ENCODE results near the gene COL9A3.

COL9A3 gene

DNA sequence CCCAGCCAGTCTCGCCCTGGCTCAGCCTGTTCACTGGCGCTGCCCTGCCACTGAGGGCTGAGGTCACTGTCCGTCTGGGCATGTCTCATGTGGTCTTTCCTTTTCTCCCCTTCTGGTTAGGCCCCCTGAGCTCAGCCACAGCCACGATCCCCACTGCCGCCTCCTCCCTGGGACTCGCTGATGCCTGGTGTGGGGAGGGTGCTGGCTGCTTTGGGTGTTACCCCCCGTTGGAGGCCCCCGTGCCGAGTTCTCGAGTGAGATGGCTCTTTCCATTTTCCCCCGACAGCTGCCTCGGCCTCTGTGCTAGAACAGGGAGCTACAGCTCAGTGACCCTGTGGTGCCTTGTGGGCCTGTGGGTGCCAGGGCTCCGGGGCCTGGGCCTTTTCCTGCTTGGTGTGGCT, 59.7 kb downstream of the COL9A3 start:
- in situ Hi-C loops (cut with MboI; ENCODE audit: low sequenced_read_pairs): no loop called here

DNA sequence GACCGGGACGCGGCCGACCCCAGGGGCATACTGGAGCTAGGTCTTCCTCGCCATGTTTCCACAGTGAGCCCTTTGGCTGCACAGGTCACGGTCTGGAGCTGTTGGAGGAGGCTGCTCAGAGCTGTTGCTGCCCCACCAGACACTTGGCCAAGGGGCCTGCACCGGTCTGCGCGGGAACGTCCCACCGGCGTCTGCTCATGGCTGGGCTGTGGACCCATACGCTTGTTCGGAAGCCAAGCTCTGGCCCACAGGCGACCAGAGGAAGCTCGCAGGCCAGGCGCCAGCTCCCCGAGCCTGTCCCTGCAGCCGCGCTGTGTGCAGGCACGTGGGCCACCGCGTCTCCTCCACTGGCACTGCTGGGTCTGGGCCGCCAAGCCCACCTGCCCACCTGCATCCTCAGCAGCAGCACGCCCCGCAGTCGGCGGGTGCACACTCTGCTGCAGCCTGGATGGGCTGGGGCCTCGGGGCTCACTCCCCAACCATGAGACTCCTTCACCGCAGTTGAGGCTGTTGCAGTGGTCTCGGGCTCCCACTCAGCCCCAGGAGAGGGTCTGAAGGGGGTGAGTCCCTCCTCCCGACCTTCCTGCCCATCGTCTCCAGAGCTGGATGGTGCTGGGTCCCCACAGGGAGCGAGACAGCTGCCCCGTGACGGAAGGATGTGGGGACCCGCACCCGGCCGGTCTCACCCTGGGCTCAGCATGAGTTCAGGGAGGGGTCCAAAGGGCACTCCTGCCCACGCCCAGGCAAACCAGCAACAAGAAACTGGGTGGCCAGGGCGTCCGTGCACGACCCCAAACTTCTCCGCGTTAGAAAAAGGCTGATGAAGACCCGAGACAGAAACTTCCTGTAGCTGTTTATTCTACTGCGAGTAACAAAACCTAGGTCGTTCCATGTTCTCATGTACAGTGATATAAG, 60.3 kb downstream of the COL9A3 start:
- in situ Hi-C loops (cut with MboI; ENCODE audit: low sequenced_read_pairs): no loop called here

DNA sequence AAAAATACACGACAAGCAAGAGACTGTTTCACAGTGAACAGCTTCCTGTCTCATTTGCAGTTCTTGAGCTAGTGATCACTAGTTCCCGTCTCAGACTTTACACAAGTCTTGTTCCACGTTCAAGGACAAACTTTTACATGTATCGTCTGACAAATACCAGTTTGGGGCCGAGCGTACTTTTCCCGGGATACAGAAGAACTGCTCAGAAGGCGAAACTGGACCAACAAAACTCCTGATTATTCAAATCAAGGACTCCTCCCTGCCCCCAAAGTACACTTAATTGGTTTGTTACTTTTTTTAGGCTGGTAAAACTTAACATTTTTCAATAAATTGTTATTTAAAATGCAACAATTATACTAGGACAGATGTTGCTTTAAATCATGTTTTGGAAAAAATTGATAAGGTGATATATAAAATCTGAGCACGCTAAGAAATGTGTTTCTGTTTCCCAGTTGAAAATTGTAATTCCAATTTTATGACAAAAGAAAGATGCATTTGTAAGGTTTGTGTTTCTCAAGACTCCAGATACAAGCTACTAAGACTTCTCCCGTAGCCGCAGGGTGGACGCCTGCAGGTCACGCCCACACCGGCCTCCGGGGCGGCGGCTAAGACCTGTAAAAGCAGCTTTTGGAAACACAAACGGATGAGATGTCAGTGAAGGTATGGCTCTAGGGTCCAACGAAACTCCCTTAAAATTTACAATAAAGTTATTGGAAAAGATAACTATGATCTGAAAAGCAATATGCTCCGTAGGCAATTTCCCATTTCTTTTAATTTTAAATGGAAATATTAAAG, 61.6 kb downstream of the COL9A3 start:
- in situ Hi-C loops (cut with MboI; ENCODE audit: low sequenced_read_pairs): no loop called here

DNA sequence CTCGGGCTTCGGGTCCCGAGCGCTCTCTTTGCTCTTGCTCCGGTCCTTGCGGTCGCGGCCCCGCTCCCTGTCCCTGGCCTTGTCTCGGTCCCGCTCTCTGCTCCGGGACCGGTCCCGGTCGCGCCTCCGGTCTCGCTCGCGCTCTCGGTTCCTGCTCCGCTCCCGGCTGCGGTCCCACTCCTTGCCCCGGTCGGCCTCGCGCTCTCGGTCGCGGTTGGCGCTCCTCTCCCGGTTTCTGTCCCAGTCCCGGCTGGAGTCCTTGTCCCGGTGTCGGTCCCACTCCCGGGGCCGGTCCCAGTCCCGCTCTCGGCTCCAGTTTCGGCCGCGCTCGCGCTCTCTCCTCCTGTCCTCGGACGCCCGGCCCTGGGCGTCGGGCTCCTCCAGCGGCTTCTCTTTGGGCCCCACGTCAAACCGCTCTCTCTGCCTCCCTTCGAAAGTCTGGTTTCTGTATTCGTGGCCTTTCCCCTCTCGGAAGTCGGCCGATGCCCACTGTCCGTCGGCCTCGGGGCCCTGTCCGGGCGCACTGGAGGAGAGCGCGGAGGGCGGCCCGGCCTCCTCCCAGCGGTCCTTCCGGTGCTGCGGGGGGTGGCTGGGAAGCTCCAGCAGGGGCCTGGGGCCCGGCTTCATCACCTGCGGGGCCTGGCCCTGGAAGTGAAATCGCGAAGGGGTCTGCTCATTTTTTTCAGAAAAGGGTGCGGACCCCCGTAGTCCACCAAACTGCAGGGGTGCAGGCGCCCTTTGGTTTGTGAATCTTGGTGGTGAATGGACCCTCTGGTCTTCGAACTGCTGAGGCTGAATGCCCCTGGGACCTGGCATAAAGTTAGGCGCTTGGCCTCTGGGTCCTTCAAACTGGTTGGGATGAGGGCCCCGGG, 62.7 kb downstream of the COL9A3 start:
- in situ Hi-C loops (cut with MboI; ENCODE audit: low sequenced_read_pairs): no loop called here

DNA sequence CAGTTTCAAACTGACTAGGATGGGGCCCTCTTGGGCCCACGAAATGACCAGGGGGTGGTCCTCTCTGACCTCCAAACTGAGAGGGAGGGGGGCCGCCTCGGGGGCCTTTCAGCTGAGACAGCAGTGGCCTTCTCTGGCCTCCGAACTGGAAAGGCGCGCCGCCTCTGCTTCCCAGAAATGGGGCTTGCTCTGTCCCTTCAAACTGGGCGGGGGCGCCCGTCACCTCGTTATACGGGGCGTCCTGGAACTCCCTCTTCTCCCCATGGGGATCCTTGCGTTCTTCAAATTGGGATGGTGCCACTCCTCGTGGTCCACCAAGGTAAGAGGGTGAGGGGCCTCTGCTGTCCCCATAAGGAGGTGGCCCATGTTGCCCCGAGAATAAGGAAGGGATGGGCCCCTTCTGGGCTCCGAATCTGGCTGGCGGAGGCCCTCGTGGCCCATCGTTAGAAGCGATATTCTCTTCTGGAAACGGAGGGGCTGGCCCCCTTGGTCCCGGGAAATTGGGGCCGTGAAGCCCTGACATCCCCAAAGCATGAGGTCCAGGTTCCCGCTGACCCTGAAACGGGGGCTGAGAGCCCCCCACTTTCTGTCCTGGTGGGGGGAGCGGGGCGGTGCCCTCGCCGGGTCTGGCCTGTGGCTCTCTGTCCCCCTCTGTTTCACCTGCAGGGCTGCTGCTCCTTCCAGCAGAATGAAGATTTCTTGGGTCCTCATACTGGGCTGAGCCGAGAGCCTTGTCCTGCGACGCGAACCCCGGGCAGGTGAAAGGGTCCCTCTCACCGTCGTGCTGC, 63.5 kb downstream of the COL9A3 start:
- in situ Hi-C loops (cut with MboI; ENCODE audit: low sequenced_read_pairs): no loop called here

DNA sequence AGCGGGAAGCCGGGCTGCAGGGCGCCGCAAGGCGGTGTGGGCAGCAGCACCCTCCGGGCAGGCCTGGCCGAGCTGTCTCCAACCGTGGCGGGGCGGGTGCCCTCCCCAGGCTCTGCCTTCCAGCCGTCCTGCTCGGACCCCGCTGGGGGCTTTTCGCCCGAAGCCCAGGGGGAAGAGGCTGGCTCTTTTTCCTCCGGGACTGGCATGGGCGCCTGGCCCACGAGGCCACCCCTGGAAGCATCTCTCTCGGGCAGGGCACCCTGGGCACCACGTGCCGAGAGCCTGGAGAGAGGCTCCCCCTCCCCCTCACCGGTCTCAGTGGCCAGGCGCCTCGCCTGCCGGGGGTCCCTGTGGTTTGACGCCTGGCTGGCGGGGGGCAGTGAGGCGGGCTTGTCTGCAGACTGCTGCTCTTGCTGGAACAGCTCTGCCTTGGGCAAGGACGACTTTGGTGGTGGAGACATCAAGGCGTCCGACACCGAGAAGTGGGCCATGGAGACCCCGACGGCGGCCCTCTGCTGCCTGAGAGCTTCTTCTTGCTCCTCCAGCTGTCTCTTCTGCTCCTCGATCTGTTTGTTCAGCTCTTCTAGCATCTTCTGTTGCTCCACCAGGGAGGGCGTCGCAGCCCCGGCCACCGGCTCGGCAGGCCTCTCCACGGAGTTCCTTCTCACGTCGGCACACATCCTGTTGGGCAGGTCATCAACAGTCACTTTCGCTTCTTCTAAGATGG, 64.2 kb downstream of the COL9A3 start:
- in situ Hi-C loops (cut with MboI; ENCODE audit: low sequenced_read_pairs): no loop called here

DNA sequence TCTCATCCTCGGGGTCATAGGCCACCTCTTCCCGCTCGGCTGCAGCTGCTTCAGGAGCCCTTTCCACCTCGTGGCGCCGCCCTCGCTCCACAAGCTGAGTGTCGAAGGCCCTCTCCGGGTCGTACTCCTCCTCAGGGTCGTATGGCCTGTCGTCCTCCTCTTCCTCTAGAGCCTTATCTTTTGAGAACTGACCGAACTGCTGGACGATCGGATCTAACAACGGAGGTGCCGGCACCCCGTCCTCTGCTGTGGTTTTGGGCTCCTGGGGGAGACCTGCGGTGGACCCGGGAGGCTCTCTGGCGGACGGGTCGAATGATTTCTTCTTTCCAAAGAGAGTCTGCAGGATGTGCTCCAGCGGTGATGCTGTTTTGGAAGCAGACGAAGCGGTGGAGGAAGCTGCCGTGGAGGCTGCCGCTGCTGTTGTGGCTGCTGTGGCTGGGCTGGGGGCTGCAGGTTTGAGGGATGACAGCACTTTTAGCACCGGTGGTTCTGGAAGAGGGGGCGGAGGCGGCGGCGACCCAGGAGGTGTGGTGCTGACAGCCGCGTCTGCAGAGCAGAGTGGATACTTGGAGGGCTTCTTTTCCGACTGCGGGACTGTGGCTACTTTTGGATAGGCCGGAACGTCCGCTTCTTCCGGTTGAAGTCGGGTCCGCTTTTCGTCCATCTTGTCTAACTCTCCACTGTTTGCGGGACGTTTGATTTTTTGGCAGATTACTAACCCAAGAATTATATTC, 65.0 kb downstream of the COL9A3 start:
- in situ Hi-C loops (cut with MboI; ENCODE audit: low sequenced_read_pairs): no loop called here

DNA sequence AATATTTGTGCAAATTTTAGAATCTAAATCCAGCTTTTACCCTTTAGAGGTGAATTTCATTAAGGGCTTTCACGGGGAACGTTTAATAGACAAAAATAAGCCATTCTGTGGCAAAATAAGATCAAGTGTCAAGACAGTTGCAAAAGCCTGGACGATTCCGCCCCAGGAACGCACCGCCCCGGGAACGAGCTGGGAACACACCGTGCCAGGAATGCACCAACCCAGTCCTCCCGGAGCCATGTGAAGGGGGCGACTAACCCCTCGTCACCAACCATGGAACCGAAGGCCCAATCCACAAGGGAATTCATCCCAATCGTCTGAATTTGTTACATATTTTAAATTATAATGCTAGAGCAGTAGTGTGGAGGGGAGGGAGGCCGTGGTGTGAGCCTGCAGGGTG, 65.6 kb downstream of the COL9A3 start:
- in situ Hi-C loops (cut with MboI; ENCODE audit: low sequenced_read_pairs): no loop called here

DNA sequence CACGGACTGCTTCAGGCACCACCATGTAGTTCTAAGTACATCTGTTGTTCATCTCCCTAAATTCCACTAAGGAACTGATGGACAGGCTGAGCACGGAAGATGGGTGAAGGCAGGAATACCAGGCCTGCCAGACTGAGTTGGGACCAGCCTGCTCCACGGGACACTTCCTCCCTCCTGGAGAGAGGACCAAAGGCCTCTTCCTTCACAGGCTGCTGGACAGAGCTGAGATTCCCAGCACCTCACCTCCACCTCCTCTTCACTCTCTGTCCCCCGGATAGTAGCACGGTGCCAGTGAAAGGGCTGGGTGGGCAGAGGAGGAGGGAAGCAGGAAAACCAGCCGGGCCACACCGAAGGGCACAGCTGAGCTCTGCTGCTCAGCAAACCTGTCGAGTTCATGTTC, 67.7 kb downstream of the COL9A3 start:
- in situ Hi-C loops (cut with MboI; ENCODE audit: low sequenced_read_pairs): no loop called here

DNA sequence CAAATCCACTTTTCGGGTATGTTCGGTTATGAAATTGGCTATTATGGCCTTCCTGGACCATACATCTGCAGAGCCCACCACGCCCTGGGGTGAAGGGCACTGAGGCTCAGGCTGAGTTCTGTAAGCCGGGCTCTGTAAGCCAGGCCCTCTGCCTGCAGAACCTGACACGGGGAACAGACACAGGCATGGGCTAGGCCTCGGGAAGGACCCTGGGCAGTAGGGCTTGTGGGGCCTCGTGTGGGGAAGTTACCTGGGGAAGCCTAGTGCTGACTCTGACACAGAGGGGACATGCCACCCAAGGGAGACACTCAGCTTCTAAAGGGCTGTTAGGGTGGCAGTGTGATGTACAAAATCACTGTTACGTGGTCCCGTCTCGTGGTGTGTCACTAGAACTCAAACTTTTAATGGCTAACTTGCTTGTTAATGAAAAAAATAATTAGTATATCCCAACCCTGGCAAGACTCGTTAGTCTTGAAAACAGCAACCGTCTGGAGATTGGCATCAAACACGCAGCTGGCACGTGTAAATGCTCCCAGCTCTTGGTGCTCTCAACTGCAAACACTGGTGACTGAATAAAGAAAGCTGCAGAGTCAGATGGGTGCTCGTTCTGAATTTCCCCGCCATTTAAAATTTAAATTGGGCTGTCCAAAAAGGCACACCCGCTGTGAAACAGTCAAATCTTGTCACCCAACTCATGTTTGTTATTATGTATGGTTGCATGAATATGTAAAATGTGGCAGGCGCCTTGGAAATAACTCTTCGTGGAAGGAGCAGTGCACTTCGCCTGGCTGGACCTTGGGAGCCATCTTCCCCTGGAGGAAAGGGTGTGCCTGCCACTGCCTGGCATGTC, 68.4 kb downstream of the COL9A3 start:
- in situ Hi-C loops (cut with MboI; ENCODE audit: low sequenced_read_pairs): no loop called here

DNA sequence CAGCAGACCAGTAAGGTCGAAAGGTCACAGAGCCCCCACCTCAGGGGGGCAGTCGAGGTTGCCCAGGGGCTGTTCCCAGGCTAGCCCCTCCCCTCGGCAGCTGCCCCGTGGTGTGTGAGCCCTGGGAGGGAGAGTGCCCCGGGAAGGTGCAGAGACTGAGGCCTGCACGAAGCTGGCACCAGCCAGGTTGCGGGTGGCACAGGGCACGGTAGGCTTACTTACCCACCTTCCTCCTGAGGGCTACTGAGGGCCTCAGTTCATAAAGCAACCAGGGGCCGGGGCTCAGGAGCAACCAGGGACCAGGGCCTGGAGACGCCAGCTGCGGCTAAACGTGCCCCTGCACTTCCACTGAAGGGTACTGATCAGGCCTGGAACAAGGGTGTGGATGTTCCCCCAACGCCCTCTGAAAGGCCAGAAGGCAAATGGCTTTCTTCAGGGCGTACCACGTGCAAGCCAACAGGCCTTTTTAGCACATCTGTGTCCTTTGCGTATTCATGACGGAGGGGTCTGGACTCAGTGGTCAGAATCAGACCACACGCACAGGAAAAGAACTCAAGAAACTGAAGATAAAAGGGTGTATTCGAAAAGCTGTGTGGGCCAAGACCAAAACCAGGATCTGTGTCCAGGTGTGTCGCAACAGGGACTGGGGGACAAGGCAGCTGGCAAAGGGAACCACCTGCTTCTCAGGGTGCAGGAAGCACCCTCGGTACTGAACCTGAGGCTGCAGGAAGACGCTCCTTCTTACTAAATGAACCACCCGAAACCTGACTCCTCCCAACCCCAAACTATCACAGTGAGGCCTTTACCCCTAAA, 69.3 kb downstream of the COL9A3 start:
- in situ Hi-C loops (cut with MboI; ENCODE audit: low sequenced_read_pairs): no loop called here

DNA sequence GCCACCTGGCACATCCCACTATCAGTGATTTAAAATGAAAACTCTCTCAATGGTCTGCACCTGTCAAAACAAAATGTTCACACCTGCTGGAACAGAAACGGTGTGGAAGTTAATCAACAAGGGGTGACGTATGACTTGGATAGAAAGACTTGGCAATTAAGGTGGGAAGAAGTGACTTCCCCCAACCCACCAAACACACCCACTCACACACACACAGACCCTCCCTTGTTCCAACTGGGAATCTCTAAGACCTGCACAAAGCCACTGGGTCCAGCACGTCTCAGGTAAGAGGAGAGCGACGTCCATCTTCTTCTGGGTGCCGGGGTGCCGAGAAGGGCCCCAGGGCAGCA, 69.8 kb downstream of the COL9A3 start:
- in situ Hi-C loops (cut with MboI; ENCODE audit: low sequenced_read_pairs): no loop called here

DNA sequence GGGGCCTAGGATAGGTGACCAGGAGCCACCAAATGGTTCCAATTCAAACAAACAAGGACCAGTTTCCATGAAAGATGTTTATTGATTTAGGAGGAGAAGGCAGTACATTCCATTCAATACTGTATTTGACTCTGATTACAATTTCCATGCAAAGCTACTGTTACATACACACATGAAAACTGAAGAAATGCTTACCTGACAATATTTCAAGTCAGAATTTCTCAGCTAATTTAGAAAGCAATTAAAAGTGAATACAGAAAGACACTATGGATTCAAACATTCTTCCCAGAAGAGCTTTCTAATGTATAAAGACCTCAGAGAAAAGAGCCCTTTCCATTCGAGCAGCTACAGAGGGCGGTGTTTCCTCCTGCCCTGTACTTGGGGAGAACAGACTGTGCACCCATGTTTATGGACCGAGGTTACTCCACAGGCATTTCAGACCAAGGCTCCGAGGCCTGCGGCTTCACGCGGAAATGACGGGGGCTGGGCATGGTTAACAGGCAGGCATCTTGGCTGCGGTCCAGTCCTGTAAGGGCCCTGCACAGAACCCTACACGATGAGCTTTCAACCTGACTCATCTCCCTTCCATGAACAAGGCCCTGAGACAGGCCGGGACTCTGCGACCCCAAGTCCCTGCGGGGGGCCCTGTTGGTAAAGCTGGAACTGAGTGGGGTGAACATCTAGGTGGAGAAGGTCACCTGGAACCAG, 70.5 kb downstream of the COL9A3 start:
- in situ Hi-C loops (cut with MboI; ENCODE audit: low sequenced_read_pairs): no loop called here

DNA sequence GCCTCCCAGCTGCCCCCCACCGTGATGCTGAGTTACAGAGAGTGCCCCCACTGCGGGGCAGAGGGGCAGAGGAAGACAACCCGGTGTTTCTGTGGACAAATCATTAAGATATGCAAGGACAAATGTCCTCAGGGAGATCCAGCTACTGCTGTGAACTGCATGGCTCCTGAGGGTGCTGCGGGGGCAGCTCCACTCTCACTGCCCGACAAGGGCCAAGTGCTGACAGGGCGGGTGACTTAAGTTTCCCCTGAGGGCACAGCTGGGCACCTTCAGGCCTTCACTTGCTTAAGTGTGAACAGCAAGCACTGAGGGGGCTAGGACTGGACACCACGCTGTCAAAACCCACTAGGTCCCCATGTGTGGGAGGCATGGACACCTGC, 71.0 kb downstream of the COL9A3 start:
- in situ Hi-C loops (cut with MboI; ENCODE audit: low sequenced_read_pairs): no loop called here

DNA sequence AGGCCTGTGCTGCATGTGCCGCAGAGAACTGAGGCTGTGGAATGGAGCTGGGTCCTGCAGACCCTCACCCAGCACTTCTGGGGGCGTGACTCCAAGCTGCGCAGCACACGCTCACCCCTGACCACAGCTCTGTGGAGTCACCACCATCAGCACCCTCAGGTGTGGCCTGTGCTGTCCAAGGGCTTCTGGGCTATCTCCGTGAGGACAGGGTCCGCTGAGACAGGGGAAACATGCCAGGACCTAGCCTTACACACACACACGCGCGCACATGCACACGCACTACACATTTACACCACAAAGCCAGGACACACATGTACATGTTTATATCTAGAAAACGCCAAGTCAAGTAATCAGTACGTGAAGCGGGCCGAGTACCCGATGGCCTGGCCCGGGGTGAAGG, 71.6 kb downstream of the COL9A3 start:
- in situ Hi-C loops (cut with MboI; ENCODE audit: low sequenced_read_pairs): no loop called here

DNA sequence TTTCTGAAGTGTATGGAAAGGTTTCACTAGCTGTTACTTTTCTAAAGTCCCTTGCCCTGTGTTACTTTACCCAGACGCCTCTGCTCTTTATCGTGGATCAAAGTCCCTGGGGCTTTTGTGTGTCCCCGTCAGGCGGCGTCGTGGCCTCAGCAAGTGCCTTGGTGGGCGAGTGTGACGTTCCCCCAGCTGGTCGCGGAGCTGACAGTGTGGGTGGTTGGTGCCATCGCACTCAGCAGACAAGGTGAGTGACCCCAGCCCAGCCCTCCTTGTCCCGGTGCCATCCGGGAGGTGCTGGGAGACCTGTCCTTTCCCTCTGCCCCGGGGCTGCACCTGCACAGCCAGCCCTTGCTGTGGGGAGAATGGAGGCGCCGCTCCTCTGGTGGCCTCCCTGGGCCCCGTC, 72.1 kb downstream of the COL9A3 start:
- in situ Hi-C loops (cut with MboI; ENCODE audit: low sequenced_read_pairs): no loop called here

DNA sequence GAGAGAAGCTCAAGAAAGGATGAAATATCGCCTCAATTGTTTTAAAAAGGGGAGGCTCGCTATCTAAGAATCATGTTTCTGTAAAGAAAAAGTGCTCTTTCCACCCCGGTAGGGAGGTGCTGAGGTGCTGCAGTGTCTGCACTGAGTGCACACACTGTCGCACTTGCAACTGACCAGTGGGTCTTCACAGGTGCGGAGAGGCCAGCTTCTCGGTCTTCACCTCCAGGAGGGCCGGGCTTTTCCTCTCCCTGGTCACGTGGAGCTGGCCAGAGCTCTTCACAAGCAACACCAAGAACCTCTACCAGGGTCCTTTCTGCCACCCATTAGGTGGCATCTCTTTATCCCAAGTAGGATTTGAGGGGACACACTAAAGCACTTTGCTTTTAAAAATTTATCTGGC, 72.6 kb downstream of the COL9A3 start:
- in situ Hi-C loops (cut with MboI; ENCODE audit: low sequenced_read_pairs): no loop called here
